GM10266 (cell line): ENCODE measurements around the gene TMEFF2.

ENCODE experiments used
- DNase-seq: peaks from one replicate; pipeline ENCODE4 v3.0.0; 2012; ENCODE audit errors: extremely low spot score
- TF ChIP-seq, protein P1 (sequence below): IDR thresholded peaks from 2 replicates; pipeline ENCODE4 v1.5.1; 2012; ENCODE audit warnings: mild to moderate bottlenecking, low read depth; ENCODE audit not compliant: control insufficient read depth, insufficient read depth; ENCODE audit errors: missing control alignments

The TMEFF2 gene

DNA sequence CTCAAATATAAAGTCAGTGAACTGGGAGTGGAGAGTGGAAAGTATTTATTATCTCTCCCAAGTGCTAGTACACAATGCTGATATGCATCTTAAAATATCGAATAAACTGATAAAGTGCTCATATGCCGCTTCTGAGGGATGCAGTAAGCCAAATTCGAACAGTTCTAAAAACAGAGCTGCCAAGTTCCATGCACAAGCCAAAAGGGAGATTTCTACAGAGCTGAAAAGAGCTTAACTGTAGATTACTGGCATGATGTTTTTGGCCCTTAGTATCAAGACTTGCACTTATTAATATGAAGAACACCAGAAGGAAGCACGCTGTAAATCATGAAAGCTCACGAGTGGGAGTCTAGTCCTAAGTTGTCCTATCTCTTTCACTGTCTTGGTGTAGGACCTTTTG is 7.9 kb downstream of the TMEFF2 start:
- no peak for DNase-seq
- TF ChIP-seq, protein P1, sequence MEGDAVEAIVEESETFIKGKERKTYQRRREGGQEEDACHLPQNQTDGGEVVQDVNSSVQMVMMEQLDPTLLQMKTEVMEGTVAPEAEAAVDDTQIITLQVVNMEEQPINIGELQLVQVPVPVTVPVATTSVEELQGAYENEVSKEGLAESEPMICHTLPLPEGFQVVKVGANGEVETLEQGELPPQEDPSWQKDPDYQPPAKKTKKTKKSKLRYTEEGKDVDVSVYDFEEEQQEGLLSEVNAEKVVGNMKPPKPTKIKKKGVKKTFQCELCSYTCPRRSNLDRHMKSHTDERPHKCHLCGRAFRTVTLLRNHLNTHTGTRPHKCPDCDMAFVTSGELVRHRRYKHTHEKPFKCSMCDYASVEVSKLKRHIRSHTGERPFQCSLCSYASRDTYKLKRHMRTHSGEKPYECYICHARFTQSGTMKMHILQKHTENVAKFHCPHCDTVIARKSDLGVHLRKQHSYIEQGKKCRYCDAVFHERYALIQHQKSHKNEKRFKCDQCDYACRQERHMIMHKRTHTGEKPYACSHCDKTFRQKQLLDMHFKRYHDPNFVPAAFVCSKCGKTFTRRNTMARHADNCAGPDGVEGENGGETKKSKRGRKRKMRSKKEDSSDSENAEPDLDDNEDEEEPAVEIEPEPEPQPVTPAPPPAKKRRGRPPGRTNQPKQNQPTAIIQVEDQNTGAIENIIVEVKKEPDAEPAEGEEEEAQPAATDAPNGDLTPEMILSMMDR: no peak

DNA sequence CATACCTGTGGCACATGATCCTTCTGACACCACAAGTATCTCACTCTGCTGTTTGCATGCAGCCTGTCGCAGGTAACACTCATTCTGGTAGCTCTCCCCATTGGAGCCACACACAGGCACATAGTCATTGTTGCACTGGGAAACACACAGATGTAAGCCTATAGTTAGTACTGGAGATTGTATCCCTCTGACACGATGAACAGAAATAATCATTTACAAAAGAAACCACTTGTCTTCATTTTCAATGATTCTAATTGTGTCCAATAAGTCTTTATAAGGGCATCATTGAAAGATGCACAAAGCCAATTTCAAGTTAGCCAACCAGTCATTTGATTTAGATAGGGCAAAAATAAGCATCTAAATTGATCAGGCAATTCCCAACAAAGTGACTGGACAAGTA is 10.4 kb downstream of the TMEFF2 start:
- no peak for DNase-seq
- TF ChIP-seq, protein P1: no peak

DNA sequence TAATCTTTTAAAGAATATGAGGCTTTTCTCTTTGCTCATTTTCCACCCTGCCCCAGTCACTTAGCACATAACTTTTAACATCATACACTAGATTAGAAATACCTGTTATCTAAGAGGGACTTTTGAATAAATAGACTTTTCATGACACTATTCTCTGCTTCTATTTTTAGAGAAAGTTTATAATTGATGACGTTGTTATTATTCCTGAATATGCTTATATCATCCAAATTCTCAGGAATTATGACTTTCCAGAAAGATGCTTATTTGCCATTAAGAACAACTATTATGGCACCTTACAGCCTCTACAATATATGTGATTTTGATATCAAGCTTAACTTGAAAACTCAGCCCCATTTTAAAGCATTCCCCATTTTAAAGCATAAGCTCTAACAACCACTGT is 11.4 kb downstream of the TMEFF2 start:
- TF ChIP-seq, protein P1: no peak
- DNase-seq: no peak

DNA sequence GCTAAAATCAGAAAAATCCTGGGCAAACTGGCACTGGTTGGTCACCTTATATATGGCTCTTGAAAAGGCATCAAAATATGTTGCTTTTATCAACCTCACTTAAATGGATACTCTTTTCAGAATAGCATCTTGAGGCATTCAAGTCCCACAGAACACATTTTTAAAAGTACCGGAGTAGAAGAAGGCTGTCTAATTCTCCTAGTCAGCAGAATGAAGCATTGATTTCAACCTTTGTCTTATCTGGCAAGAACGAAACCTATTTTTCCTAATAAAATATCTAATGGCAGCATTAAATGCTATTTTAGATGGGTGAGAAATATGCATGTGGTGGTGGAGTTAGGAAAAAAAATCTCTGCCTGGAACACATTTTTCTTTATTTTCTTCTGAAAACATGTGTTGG is 27.8 kb downstream of the TMEFF2 start:
- TF ChIP-seq, protein P1: no peak

DNA sequence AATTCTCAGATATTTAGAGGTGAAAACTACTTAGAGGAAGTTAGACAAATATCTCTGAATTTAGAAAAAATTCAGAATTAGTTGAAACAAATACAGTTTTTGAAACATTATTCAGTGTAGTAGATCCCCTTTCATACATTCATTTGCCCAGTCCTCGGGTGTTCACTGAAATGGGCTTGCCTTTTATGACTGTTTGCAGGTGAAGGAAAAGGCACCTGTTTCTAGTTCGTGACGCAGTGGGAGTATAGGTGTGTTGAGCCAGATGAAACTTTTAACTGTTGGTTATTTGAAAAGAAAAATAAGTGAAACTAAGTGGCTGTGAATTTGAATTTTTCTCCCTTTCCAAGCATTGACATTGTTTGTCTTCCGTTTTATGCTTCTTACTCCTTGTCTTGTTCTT is 28.9 kb downstream of the TMEFF2 start:
- no peak for DNase-seq
- TF ChIP-seq, protein P1: no peak

More for the DNA sequence above, 27.8 kb downstream of the TMEFF2 start:
- no peak for DNase-seq

DNA sequence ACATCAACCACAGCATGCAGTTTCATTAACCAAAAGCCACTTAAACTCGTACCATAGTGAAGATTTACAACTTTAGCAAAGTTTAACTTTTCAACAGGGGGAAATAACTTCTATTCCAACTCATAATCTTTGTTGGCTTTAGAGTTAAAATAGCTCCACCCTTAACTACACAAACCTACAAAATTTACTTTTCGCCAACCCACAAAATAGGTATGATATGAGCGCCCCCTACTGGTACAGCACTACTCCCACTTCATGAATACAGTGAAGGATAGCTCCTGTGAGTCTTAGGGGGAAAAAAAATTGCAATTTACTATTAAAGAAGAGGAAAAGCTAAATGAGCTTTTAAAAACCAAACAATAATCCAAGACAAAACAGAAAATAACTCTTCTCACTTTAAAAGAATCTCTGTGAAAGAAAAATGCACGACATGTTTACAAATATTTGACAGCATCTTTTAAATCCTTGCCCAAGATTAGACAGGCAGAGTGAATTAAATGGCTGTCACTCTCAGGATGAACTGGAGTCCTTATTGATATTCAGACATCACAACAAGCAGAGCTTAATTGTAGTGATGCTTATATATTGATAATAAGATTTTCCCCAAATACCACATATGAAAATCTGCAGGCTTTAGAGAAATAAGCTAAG is 32.2 kb downstream of the TMEFF2 start:
- peak; percentile 19 for DNase-seq
- TF ChIP-seq, protein P1: peak; percentile 82

DNA sequence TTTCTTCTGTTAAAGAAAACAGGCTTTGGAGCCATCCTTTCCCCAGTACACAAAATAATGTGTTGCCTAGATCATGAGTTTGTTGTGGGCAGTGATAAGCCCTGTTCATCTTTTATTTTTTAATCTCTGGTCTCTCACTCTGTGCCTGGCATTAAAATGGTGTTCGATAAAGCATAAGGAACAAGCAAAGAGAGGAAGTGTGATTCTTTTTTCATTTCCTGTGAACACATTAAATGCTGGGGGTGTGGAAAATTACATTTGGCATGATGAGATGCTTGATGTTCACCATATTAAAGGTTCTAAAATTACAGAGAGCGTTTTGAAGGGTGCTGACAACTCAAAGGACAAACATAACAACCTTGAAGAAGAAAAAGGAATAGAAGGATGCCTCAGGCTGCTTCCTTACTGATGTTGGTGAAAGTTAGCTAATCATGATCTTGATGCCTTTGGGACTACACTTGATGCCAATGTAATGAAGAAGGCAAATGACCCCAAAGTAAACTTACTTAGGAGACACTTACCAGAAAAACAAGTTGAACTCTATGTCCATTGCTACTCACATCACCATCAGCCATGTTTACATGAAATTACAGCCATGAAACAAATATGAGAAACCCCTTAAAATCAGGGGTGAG is 33.0 kb downstream of the TMEFF2 start:
- TF ChIP-seq, protein P1: no peak
- no peak for DNase-seq
